Measurements from ENCODE around the gene PLXDC1.

DNA sequence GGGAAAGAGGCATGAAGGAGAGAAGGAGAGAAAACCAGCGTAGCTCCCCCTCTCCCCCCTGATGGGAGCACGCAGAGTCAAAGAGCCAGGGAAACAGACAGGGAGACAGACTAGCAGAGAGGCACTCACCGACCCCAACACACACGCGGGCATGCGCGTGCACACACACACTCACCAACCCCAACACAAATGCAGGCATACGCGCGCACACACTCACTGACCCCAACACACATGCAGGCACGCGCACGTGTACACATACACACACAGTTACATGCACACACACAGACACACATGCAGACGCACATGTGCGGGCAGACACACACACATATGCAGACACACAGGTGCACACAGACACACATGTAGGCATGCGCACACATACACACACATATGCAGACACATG lies 41.5 kb upstream of the PLXDC1 start:
- TF ChIP-seq CTCF (IDR thresholded peaks at IDR 0.05): no peak
- TF ChIP-seq POLR2A (IDR thresholded peaks at IDR 0.05): no peak
